NCI-H1105 (cell line): ENCODE results near the gene P3H4.
"Not testable (repeated sequence)": the region's sequence is repeated elsewhere in the genome, so short reads cannot be mapped to it uniquely, and the experiment has no call there.

Experiments
- DNase-seq: peaks from one replicate; lab custom pipeline; 2025; lab: John Stamatoyannopoulos, UW

Gene P3H4

GRCh38 chr17:41792845-41793783 lies 18.6 kb downstream of the P3H4 start:
- no peak for DNase-seq

GRCh38 chr17:41787021-41787418 lies 24.7 kb downstream of the P3H4 start:
- DNase-seq, result no peak

- peak; percentile 97 for DNase-seq
Measured at GRCh38 chr17:41786227-41787020, 25.3 kb downstream of the P3H4 start, which contains the start of gene JUP. JUP (minus strand) TSS chr17:41786711; CDS start chr17:41771854, 14,857 bp downstream.

GRCh38 chr17:41785859-41786226 lies 25.9 kb downstream of the P3H4 start:
- peak; percentile 30 for DNase-seq

- no peak for DNase-seq
Measured at GRCh38 chr17:41785091-41785858, 26.5 kb downstream of the P3H4 start.

GRCh38 chr17:41784207-41784744 lies 27.5 kb downstream of the P3H4 start:
- DNase-seq, result no peak

- no peak for DNase-seq
Measured at GRCh38 chr17:41782142-41782541, 29.6 kb downstream of the P3H4 start.

- no peak for DNase-seq
Measured at GRCh38 chr17:41781404-41782110, 30.2 kb downstream of the P3H4 start.

GRCh38 chr17:41779954-41780353 lies 31.8 kb downstream of the P3H4 start:
- no peak for DNase-seq

GRCh38 chr17:41777574-41778188 lies 34.1 kb downstream of the P3H4 start:
- peak; percentile 58 for DNase-seq

GRCh38 chr17:41777157-41777573 lies 34.6 kb downstream of the P3H4 start:
- DNase-seq, result no peak

- DNase-seq, result not testable (repeated sequence)
Measured at GRCh38 chr17:41776262-41776900, 35.4 kb downstream of the P3H4 start.

GRCh38 chr17:41775394-41776226 lies 36.1 kb downstream of the P3H4 start:
- no peak for DNase-seq

GRCh38 chr17:41773731-41774193 lies 38.0 kb downstream of the P3H4 start:
- DNase-seq, result no peak

- no peak for DNase-seq
Measured at GRCh38 chr17:41773190-41773588, 38.6 kb downstream of the P3H4 start.

- no peak for DNase-seq
Measured at GRCh38 chr17:41772586-41773189, 39.1 kb downstream of the P3H4 start.

- no peak for DNase-seq
Measured at GRCh38 chr17:41772218-41772585, 39.5 kb downstream of the P3H4 start.

- no peak for DNase-seq
Measured at GRCh38 chr17:41771389-41772206, 40.2 kb downstream of the P3H4 start.
